SK-N-DZ (cell line): ENCODE data around the gene SNRPD1. TPM values are rescaled to one million over a fixed set of nuclear protein-coding genes. Genes with fewer than 3 reads are reported as not detected.
"Not testable (repeated sequence)": the region's sequence is repeated elsewhere in the genome, so short reads cannot be mapped to it uniquely, and the experiment has no call there.

Experiments
- DNase-seq: peaks from one replicate; pipeline ENCODE4 v3.0.0-alpha.2; 2015; ENCODE audit warnings: low spot score
- polyA plus RNA-seq, 2 experiments: library from polyadenylated mRNA; depleted of rRNA; stranded (reverse); fragments of >200 nt; gene quantifications; 2 replicates each; pipeline ENCODE4 v1.2.3, GENCODE V29; 2014

SNRPD1 gene
- 74.9 and 77.8 TPM in 2 replicates for polyA plus RNA-seq (2014; cell fraction: cytosol; rRNA removed)
- 17.7 and 52.8 TPM in 2 replicates for polyA plus RNA-seq (2014; cell fraction: nucleus; rRNA removed)

DNA sequence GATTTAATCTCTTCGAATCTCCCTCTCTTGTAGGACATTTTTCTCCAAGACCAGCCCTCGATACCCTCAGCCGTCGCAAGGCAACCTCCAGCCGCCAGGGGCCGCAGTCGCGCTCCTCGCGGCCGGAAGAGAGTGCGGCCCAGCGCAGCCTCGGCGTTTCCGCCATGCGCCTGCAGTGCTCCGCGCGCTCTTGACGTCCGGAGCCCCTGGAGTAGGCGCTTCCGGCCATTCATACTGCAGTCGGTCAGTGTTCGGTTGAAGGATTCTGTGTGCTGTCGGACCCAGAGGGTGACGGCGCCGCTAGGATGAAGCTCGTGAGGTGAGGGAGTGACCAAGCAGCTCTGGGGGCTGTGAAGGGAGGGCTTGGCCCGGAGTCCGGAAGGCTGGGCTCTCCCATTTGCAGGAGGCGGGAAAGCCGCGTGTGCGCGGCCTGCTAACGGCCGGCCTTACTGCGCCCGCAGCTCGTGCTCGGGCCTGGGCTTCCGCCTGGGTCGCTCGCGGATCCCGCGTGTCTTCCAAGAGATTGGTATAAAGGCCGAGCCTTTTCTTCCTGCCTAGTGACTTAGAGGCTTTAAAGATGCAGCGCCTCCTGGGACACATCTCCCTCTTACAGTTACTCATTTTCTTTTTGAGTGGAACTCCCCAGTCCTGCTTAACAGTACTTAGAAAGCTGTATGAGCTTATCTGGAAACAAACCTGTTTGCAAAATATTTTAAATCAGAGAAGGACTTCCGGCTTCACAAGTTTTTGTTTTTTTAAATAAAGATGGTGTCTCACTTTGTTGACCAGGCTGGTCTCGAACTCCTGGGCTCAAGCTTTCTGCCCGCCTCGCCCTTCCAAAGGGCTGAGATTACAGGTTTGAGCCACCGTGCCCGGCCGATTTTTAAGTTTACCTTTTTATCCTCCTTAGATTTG, at the start of gene SNRPD1:
Gene SNRPD1 (plus strand): TSS at position 190 of the 915 bp plus-strand sequence. CDS start 116 bp downstream, at position 306.
- peak; percentile 93 for DNase-seq

- DNase-seq, result no peak
These were observed 40.3 kb upstream of the SNRPD1 start for GRCh38 chr18:21571772-21572171.

- DNase-seq, result no peak
These were observed 36.5 kb upstream of the SNRPD1 start for GRCh38 chr18:21575656-21576055.

DNA sequence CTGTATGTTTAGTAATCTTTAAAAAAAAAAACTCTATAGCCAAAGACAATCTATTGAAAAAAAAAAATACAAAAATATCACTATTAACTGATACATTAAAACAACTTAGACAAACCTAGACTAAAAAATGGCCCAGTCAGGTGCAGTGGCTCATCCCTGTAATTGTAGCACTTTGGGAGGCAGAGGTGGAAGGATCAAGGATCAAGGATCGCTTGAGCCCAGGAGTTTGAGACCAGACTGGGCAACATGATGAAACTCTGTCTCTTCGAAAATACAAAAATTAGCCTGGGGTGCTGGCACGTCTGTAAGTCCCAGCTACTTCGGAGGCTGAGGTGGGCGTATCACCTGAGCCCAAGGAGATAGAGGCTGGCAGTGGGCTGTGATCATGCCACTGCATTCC, 27.7 kb upstream of the SNRPD1 start:
- no peak for DNase-seq

DNA sequence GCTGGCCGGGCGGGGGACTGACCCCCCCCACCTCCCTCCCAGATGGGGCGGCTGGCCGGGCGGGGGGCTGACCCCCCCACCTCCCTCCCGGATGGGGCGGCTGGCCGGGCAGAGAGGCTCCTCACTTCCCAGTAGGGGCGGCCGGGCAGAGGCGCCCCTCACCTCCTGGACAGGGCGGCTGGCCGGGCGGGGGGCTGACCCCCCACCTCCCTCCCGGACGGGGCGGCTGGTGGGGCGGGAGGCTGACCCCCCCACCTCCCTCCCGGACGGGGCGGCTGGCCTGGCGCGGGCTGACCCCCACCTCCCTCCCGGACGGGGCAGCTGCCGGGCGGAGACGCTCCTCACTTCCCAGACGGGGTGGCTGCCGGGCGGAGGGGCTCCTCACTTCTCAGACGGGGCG, 19.8 kb upstream of the SNRPD1 start:
- DNase-seq, result not testable (repeated sequence)

DNA sequence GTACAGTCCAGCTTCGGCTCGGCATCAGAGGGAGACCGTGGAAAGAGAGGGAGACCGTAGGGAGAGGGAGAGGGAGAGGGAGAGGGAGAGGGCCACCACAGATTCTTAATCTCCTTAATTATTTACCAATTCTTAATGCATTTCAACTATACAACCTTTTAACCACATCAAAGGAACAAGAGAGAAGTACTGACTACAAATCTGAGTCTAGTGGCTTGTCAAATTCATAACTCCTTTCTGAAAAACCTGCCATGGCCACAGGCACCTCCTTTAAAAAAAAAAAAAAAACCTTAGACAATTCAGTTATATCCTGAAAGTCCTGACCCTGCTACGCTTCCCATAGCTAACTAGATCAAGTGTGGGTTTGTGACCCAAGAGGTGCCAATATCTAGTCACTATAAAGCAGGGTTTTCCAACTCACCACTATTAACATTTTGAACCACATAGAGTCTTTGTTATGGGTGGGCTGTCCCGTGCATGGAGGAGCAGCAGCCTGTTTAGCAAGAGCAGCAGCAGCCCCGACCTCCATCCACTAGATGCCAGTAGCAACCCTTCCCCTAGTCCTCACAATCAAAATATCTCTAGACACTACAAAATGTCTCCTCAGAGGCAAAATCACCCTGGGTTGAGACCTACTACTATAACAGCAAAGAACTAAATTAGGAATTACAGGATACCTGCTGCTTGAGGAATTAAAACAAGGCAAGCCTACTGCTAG, 18.4 kb upstream of the SNRPD1 start:
- no peak for DNase-seq

GRCh38 chr18:21597620-21598019, 14.5 kb upstream of the SNRPD1 start:
- no peak for DNase-seq

- DNase-seq, result no peak
These were observed 13.2 kb upstream of the SNRPD1 start for GRCh38 chr18:21598726-21599584.

- no peak for DNase-seq
These were observed 12.3 kb upstream of the SNRPD1 start for GRCh38 chr18:21599585-21600525.

DNA sequence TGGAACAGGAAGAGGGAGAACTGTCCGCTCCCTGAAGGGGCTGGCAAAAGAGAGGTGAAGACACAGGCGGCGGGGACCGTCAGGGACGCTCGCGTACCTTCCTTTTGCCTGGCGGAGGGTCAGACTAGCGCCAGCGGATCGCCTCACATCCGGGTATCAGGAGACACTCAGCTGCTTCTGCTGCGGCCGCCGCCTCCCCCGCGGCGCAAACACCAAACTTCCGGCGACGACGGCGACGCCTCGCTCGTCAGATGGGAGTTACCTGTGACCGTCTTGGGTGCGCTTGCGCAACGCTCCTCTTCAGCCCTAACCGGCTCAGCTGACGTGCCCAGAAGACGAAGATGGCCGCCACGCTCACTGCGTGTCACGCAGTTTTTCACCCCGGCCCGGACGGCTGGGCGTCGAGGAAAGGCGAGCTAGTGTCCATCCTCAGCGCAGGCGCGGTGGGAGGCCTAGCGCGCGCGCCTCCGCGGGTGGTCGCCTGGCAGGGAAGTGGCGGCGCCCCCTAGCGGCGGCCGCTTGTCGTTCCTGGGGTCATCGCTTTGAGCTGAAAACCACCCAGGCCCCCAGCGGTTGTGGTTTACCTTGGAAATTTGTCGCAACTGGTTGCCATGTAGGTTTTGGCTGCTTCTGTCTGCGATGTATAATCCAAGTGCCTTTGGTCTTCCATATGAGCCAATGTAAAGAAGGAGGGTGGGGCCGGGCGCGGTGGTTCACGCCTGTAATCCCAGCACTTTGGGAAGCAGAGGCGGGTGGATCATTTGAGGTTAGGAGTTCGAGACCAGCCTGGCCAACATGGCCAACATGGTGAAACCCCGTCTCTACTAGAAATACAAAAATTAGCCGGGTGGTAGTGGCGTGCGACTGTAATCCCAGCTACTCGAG, 11.3 kb upstream of the SNRPD1 start, which contains the start of gene ESCO1:
Gene ESCO1 (minus strand): TSS at position 179 of the 885 bp plus-strand sequence. CDS start 25,861 bp downstream, outside the sequence.
- peak; percentile 98 for DNase-seq

DNA sequence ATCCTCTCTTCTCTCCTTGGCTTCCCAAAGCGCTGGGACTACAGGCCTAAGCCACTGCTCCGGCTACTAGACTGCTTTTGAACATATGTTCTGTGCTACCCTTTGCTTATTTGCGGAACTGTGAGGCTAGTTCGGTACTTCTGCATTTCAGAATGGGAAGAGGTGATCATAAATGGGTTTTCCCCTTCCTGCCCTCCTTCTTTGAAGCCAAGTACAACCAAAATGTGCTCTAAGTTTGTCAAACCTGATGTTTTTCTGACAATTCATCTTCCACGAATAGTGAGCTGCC, 9.9 kb upstream of the SNRPD1 start:
- DNase-seq, result no peak

DNA sequence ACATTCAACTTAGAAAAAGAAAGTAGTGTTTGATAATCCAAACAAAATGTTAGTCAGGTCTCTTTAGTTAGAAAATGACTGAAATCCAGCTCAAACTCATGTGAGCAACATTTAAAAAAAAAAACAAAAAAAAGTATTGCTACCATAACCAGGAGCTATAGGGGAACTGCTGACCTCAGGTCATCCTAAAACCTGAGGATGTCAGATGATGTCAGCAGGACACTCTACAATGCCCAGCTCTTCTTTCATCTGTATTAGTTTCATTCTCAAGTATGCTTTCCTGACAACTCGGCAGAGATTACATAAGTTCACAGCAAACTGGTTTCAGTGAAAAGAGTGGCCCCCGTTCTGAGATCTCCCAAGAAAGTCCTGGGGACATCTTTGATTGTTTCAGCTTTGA, 7.4 kb upstream of the SNRPD1 start:
- no peak for DNase-seq

GRCh38 chr18:21605213-21605612, 6.9 kb upstream of the SNRPD1 start:
- no peak for DNase-seq

- DNase-seq, result not testable (repeated sequence)
These were observed 551 bp upstream of the SNRPD1 start for GRCh38 chr18:21611401-21612124.

- DNase-seq, result not testable (repeated sequence)
These were observed 9.5 kb downstream of the SNRPD1 start for GRCh38 chr18:21621640-21622039.

GRCh38 chr18:21629089-21629832, 17.1 kb downstream of the SNRPD1 start:
- no peak for DNase-seq

- no peak for DNase-seq
These were observed 20.3 kb downstream of the SNRPD1 start for GRCh38 chr18:21632393-21632792.
